Activated effector memory CD4-positive, alpha-beta T cell treated with anti-CD3 and anti-CD28 coated beads, Interleukin-2, amount 50 U/mL, for 16 hours (primary cell): Measurements from ENCODE around the gene FAM9C.
A peak's percentile ranks its signal among the peaks of the same experiment; 100 is the strongest.

Source experiments
- DNase-seq: peaks from one replicate; pipeline ENCODE4 v3.0.0-alpha.2; 2020

Gene FAM9C

DNA sequence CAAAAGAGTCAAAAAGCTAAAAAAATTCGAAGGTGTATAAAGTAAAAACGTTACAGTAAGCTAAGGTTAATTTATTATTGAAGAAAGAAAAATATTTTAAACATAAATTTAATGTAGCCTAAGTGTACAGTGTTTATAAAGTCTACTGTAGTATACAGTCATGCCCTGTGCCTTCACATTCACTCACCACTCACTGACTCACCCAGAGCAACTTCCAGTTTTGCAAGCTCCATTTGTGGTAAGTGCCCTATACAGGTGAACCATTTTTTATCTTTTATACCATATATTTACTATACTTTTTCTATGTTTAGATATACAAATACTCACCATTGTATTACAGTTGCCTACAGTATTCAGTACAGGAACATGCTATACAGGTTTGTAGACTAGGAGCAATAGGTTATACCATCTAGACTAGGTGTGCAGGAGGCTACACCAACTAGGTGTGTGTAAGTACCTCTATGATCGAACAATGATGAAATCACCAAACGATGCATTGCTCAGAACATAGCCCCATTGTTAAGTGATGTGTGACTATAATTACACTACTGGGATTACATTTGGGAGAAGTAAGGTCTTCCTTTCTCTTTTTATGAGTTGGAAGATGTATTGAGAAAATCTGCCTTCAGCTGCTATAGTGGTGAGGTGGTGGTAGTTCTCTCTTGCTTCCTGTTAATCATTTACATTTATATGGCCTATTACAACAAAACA, 42.3 kb downstream of the FAM9C start:
- DNase-seq = peak; percentile 69

- no peak for DNase-seq
Observed at GRCh38 chrX:13001097-13001496, 43.3 kb downstream of the FAM9C start.

GRCh38 chrX:13000301-13000811, 44.1 kb downstream of the FAM9C start:
- peak; percentile 71 for DNase-seq

DNA sequence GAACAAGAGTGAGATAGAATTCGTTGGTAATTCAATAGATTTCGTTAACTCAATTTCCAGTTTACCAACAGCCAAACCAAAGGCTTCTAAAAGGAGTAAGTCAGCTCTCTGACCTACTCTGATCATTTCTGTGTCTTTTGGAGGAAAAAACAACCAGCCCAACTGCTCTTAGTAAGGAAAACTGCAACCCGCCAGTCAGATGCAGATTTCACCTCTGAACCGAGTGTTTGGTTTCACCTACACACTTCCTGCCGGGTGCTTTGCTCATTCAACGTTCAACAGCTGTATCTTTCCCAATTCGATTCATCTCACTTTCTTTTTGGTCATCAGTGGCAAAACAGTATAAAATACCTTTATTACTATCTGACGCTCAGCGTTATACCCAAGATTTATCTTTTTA, 45.0 kb downstream of the FAM9C start:
- DNase-seq = peak; percentile 80

DNA sequence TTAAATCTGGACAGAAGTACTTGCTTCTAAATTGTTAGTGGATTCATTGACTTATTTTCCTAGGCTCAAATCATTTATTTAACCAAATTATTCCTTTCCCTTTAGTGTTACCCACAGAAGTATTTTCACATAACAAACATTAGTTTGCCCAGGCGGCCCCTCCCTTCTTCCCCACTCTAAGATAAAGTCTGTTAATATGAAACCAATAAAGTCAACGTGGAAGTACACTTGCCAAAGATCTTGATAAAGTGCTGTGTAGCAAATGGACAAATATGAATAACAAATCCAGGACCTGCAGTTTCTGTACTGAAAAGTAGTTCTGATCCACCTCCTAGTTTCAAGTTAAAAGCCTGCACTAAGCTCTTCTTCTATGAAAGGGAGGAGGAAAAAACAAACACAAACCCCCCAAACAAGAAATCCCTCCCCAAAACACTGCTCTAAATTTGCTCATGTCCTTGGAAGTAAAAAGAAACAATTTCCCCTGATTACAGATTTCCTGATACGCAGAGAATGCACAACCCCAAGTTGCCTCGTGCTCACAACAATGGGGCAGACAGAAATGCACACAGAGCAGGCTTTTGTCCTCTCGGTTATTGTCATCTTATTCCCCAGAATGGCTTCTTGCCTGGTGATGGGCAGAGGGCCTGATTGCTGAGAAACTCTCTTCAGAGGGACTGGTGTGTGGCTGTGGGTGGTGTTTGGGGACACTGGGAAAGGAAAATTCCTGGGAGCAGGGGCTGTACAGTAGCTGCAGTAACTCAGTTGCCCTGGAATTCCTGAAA, 46.3 kb downstream of the FAM9C start:
- DNase-seq = no peak

DNA sequence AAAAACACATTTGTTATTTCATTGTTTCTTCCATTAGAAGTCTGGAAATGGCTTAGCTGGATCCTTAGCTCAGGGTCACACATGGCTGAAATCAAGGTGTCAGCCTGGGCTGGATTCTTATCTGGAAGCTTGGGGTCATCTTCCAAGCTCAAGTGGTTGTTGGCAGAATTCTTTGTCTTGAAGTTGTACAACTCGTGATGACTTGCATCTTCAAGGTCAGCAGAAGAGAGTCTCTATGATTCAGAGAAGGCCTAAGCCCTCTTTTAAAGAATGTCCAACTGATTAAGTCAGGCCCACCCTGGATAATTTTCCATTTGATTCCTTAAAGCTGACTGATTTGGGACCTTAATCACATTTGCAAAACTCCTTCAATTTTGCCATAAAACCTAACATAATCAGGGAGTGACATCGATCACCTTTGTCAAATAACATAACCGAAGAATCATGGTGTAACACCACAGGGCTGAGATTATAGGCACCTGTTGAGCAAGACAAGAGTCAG, 47.4 kb downstream of the FAM9C start:
- no peak for DNase-seq

- DNase-seq = no peak
Observed at GRCh38 chrX:12994321-12994720, 50.1 kb downstream of the FAM9C start.

GRCh38 chrX:12993826-12994225, 50.6 kb downstream of the FAM9C start:
- DNase-seq = no peak

DNA sequence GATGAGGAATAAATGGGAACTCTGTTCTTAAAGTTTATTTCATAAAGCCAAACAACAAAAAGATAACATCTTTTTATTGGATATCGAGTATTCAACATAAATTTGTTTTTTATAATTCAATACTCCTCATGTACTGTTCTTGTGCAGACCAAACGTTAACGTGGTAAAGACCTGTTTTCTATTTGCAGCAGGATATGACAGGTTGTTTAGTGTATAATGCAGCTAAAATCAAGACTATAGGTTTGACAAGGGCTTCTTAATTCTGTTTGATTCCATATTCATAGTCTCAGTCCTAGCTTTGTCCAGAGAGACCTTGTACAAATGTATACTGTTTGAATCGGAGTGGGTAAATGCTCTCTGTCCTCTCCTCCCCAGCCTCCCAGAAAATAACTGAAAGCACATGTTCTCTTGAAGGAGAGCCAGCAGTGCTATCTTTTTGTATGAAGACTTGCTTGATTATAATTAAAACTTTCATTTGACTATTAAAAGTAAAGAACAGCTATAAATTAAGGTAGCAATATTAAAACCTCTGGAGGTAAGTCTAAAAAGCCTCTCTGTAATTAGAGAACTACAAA, 51.8 kb downstream of the FAM9C start:
- DNase-seq = no peak

- no peak for DNase-seq
Observed at GRCh38 chrX:12991575-12991974, 52.8 kb downstream of the FAM9C start.

- DNase-seq = no peak
Observed at GRCh38 chrX:12989461-12989860, 55.0 kb downstream of the FAM9C start.

- DNase-seq = no peak
Observed at GRCh38 chrX:12988797-12989196, 55.6 kb downstream of the FAM9C start.

DNA sequence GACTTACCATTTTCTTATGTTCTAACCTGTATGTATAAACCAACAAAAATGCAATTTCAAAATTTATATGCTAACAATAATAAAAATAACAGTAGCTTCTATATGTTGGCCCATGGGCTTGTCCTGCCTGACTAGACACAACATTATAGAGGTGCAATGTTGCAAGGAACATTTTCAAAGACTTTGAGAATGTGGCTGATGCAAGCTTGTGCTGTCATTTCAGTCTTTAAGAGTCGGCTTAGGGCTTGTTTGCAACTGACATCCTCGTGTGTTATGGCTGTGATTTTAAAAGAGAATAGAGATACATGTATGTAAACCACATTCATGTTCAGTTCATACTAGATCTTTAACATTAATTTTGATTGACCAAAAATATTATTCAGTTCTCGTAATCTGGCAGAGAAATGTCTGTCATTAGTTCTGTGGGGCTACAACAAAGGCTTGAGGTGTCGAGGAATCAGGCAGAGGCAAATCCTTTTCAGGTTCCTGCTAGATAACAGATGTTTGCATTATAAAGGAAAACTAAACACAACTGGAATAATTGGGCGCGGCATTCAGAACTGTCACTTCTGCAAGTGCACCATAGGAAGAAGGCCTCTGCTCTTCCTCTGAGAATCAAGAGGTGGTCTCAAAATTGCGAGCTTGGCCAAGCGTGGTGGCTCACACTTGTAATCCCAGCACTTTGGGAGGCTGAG, 56.4 kb downstream of the FAM9C start:
- no peak for DNase-seq

- no peak for DNase-seq
Observed at GRCh38 chrX:12987340-12987739, 57.1 kb downstream of the FAM9C start.

DNA sequence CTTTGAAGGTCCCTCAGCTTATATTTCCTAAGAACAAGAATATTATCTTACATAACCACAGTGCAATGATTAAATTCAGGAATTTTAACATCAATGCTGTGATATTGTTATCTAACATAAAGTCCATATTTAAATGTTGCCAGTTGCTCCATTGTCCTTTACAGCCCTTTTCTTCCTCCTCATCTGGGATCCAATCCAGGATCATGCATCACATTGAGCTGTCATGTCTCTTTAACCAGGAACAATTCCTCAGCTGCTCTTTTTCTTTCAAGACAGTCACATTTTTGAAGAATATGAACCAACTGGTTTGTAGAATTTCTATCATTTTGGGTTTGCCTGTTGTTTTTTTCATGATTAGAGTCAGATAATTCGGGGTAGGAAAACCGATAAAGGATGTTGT, 57.5 kb downstream of the FAM9C start:
- no peak for DNase-seq

- no peak for DNase-seq
Observed at GRCh38 chrX:12986164-12986779, 58.1 kb downstream of the FAM9C start.
